Ectodermal cell (in vitro differentiated cells): ENCODE data around the gene CEP68.

Experiments used
- H3K27ac ChIP-seq: 2 replicates; pipeline ENCODE4 v1.7.0; 2013; ENCODE audit warnings: mild to moderate bottlenecking, low read depth, low read length; ENCODE audit not compliant: insufficient read depth, poor library complexity, severe bottlenecking
- H3K27me3 ChIP-seq: 2 replicates; pipeline ENCODE4 v1.7.0; 2013; ENCODE audit warnings: mild to moderate bottlenecking, low read length; ENCODE audit not compliant: insufficient read depth, control insufficient read depth, poor library complexity, severe bottlenecking
- H3K36me3 ChIP-seq: one replicate; pipeline ENCODE4 v1.7.0; 2013; ENCODE audit warnings: low read length; ENCODE audit not compliant: control insufficient read depth, insufficient read depth
- H3K4me1 ChIP-seq: one replicate; pipeline ENCODE4 v1.7.0; 2013; ENCODE audit warnings: low read length; ENCODE audit not compliant: control insufficient read depth, insufficient read depth
- H3K4me3 ChIP-seq: 2 replicates; pipeline ENCODE4 v1.7.0; 2013; ENCODE audit warnings: low read depth, low read length, control low read depth; ENCODE audit not compliant: insufficient read depth
- H3K9me3 ChIP-seq: 2 replicates; pipeline ENCODE4 v1.7.0; 2013; ENCODE audit warnings: mild to moderate bottlenecking, low read length, moderate library complexity; ENCODE audit not compliant: control insufficient read depth
- WGBS, 2 experiments: methylation state at CpG; one replicate each; pipeline ENCODE4 v1.1.7; 2013; ENCODE audit warnings: missing lambda C conversion rate in 2 of 2; 5-methylcytosine and 5-hydroxymethylcytosine counted together

CEP68 gene

GRCh38 chr2:65057054-65057375 lies 799 bp downstream of the CEP68 start:
- WGBS, 2 experiments, result 13% methylated on average over 5 of the region's 5 CpGs
- H3K27ac ChIP-seq, result no peak overlapping the region

GRCh38 chr2:65057391-65058052 lies 1.3 kb downstream of the CEP68 start:
- Histone ChIP-seq H3K4me3 (peak overlapping the region; percentile 58), H3K36me3 (no peaks in the 10 kb centered on the region), H3K9me3 (no peaks in the 10 kb centered on the region), H3K4me1 (peaks cover 28% of the 10 kb centered on the region), H3K27ac (no peak overlapping the region), H3K27me3 (no peaks in the 10 kb centered on the region)
- WGBS, 2 experiments, result 75 to 77% methylated on average over 6 of the region's 6 CpGs

More at GRCh38 chr2:65057054-65057375, 799 bp downstream of the CEP68 start:
- Histone ChIP-seq H3K27me3 (no peaks in the 10 kb centered on the region), H3K36me3 (no peaks in the 10 kb centered on the region), H3K4me3 (peak overlapping the region; percentile 58), H3K4me1 (peaks cover 28% of the 10 kb centered on the region), H3K9me3 (no peaks in the 10 kb centered on the region)

- no peak overlapping the region for H3K4me3 ChIP-seq
- H3K4me1 ChIP-seq, result peaks cover 28% of the 10 kb centered on the region
- no peaks in the 10 kb centered on the region for H3K27me3 ChIP-seq
- H3K36me3 ChIP-seq, result no peaks in the 10 kb centered on the region
- WGBS, 2 experiments, result 93 to 97% methylated on average over 1 of the region's 1 CpG
- H3K27ac ChIP-seq, result no peak overlapping the region
- H3K9me3 ChIP-seq, result no peaks in the 10 kb centered on the region
Measured at GRCh38 chr2:65059071-65059470, 2.9 kb downstream of the CEP68 start.

- Histone ChIP-seq H3K27ac (no peak overlapping the region), H3K4me3 (no peak overlapping the region), H3K4me1 (peaks cover 16% of the 10 kb centered on the region), H3K27me3 (no peaks in the 10 kb centered on the region), H3K9me3 (no peaks in the 10 kb centered on the region), H3K36me3 (no peaks in the 10 kb centered on the region)
- 74 to 82% methylated on average over 6 to 7 of the region's 7 CpGs for WGBS, 2 experiments
Measured at GRCh38 chr2:65061146-65061909, 5.1 kb downstream of the CEP68 start.

GRCh38 chr2:65061910-65062339 lies 5.7 kb downstream of the CEP68 start:
- H3K27me3 ChIP-seq, result no peaks in the 10 kb centered on the region
- H3K36me3 ChIP-seq, result no peaks in the 10 kb centered on the region
- H3K4me1 ChIP-seq, result peaks cover 16% of the 10 kb centered on the region
- no peak overlapping the region for H3K4me3 ChIP-seq
- no peaks in the 10 kb centered on the region for H3K9me3 ChIP-seq
- 93 to 96% methylated on average over 8 of the region's 8 CpGs for WGBS, 2 experiments
- no peak overlapping the region for H3K27ac ChIP-seq

GRCh38 chr2:65062843-65063825 lies 6.9 kb downstream of the CEP68 start:
- H3K9me3 ChIP-seq, result no peaks in the 10 kb centered on the region
- H3K4me1 ChIP-seq, result peaks cover 14% of the 10 kb centered on the region
- no peak overlapping the region for H3K27ac ChIP-seq
- 94 to 95% methylated on average over 13 of the region's 13 CpGs for WGBS, 2 experiments
- H3K4me3 ChIP-seq, result no peak overlapping the region
- no peaks in the 10 kb centered on the region for H3K36me3 ChIP-seq
- H3K27me3 ChIP-seq, result no peaks in the 10 kb centered on the region

GRCh38 chr2:65064728-65065552 lies 8.7 kb downstream of the CEP68 start:
- Histone ChIP-seq H3K4me1 (peaks cover 9% of the 10 kb centered on the region), H3K36me3 (peaks cover 6% of the 10 kb centered on the region), H3K9me3 (no peaks in the 10 kb centered on the region), H3K27ac (peak overlapping the region; percentile 26), H3K4me3 (no peak overlapping the region), H3K27me3 (no peaks in the 10 kb centered on the region)
- WGBS, 2 experiments, result 82 to 88% methylated on average over 13 to 14 of the region's 14 CpGs

GRCh38 chr2:65067806-65068553 lies 11.8 kb downstream of the CEP68 start:
- no peaks in the 10 kb centered on the region for H3K27me3 ChIP-seq
- H3K4me1 ChIP-seq, result no peaks in the 10 kb centered on the region
- 91 to 93% methylated on average over 14 of the region's 14 CpGs for WGBS, 2 experiments
- no peaks in the 10 kb centered on the region for H3K9me3 ChIP-seq
- peaks cover 32% of the 10 kb centered on the region for H3K36me3 ChIP-seq
- H3K27ac ChIP-seq, result no peak overlapping the region
- H3K4me3 ChIP-seq, result no peak overlapping the region

- WGBS, 2 experiments, result 96 to 97% methylated on average over 6 of the region's 6 CpGs
- Histone ChIP-seq H3K27ac (no peak overlapping the region), H3K36me3 (peaks cover 39% of the 10 kb centered on the region)
Measured at GRCh38 chr2:65069439-65069824, 13.2 kb downstream of the CEP68 start.

More at GRCh38 chr2:65069439-65069824, 13.2 kb downstream of the CEP68 start:
- Histone ChIP-seq H3K4me1 (no peaks in the 10 kb centered on the region), H3K27me3 (no peaks in the 10 kb centered on the region), H3K9me3 (no peaks in the 10 kb centered on the region), H3K4me3 (no peak overlapping the region)
